Heart left ventricle (tissue), 13 donors: ENCODE measurements around the gene NCOA4.

ENCODE experiments used
- CTCF ChIP-seq, 12 donors: fragments of 200-600 bp; sonication (generic) in 4 of 12; IDR thresholded peaks; one replicate each; pipeline versions ENCODE4 v1.5.0 to v1.8.0; 2018 to 2022; ENCODE audit warnings: antibody characterized with exemption in 12 of 12, mild to moderate bottlenecking in 5 of 12
- POLR2A ChIP-seq, 2 donors: fragments of 450-650 bp; IDR thresholded peaks; one replicate each; pipeline ENCODE4 v1.6.1; 2017; ENCODE audit warnings: antibody characterized with exemption in 2 of 2, mild to moderate bottlenecking in 2 of 2, moderate library complexity in 2 of 2
- donor health status: ischemic (EF 13 %, LVEDD 7.1; RV severe dilation, severe dysfunction).
- donor health status: DM: no; HTN: yes; CAD: no.
- donor health status: DM: no; HTN: no; CAD: no.
- donor health status: ischemic (EF 25% LVEDD 6.9; RV normal size, moderate dysfunction).
- donor health status: ischemic (EF 25% LVEDD 5.7; RV mildly dilated, moderate dysfunction).
- donor health status: ischemic (EF 35%, LVEDD 5.7; RV mildly dilated, moderate dysfunction).
- donor health status: nonischemic (EF 11% LVEDD 7.7; RV severe dilation, severe dysfunction).
- donor health status: DM: yes; HTN: yes; CAD: no.
- donor health status: PGD.
- donor health status: ischemic (EF 29% LVEDD 5.4; RV normal size, mild dysfunction).
- donor health status: nonischemic (EF 23%, LVEDD 6.1; RV moderate dilation, normal function).

GRCh38 chr10:46030091-46030937 is at the start of gene NCOA4:
- TF ChIP-seq CTCF (IDR thresholded peaks at IDR 0.05): peak; percentile 47 to 88 (median 78)
- peak; percentile 79 to 82 for TF ChIP-seq POLR2A (IDR thresholded peaks at IDR 0.05)
